GM12892 (cell line): ENCODE data around the gene PPP3R2.

ENCODE experiments used
- POLR2A ChIP-seq: IDR thresholded peaks from 2 replicates; pipeline ENCODE4 v1.6.1; 2011; ENCODE audit warnings: low read depth, low read length, control low read depth
- POLR2AphosphoS5 ChIP-seq: IDR thresholded peaks from 2 replicates; pipeline ENCODE4 v1.6.1; 2011; ENCODE audit warnings: low read depth, low read length, control low read depth
- TAF1 ChIP-seq: IDR thresholded peaks from 2 replicates; pipeline ENCODE4 v1.6.1; 2011; ENCODE audit warnings: low read depth, mild to moderate bottlenecking, control low read depth, low read length, borderline replicate concordance

DNA sequence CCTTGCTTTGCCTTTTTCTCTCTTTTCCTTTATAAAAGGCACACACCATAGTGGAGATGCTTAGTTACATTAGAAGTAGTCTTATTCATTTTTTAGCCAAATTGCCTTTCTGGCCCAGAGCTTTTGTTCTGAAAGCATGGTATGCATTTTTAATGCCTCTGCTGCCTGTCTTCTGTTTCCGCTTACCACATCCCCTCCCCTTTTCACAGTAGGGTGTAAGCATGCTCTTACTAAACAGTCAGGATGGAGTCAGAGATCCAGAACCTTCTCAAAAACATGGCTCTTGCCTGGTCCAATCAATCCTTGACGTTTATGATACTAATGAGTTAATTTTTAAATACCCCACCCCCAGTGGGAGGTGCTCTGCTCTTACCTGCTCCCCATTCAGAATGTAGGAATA is 22.5 kb downstream of the PPP3R2 start:
- TF ChIP-seq POLR2A, result no peak
- no peak for TF ChIP-seq POLR2AphosphoS5
- TF ChIP-seq TAF1, result no peak
